ENCODE measurements around the gene MDFIC. TPM values are rescaled to one million over a fixed set of nuclear protein-coding genes. Genes with fewer than 3 reads are reported as not detected.

MDFIC gene
- total and polyA plus RNA-seq, 5 donors, result 9.2 to 23.8 (median 20.6) TPM

GRCh38 chr7:115042596-115042995 is 120.7 kb downstream of the MDFIC start:
- no peak for DNase-seq
- Histone ChIP-seq H3K27me3 (ENCODE audit: control insufficient read depth, insufficient read depth) (no peaks in the 10 kb centered on the region), H3K4me3 (ENCODE audit: low read length) (no peak overlapping the region), H3K4me1 (ENCODE audit: control insufficient read depth, insufficient read depth, low read length) (no peaks in the 10 kb centered on the region), H3K9me3 (ENCODE audit: control insufficient read depth, low read length) (no peaks in the 10 kb centered on the region), H3K27ac (ENCODE audit: low read length) (no peak overlapping the region)
- ATAC-seq, result no peak
- WGBS, result 48% methylated on average over 2 of the region's 2 CpGs
- intact Hi-C loops (cut with DNase I), result no loop called here

GRCh38 chr7:115043605-115044004 is 121.7 kb downstream of the MDFIC start:
- intact Hi-C loops (cut with DNase I), result no loop called here
- no peaks in the 10 kb centered on the region for H3K27me3 ChIP-seq (ENCODE audit: control insufficient read depth, insufficient read depth)
- ATAC-seq (no peak), DNase-seq (no peak)
- H3K4me1 ChIP-seq (ENCODE audit: control insufficient read depth, insufficient read depth, low read length), result no peaks in the 10 kb centered on the region
- no peaks in the 10 kb centered on the region for H3K9me3 ChIP-seq (ENCODE audit: control insufficient read depth, low read length)
- 59% methylated on average over 2 of the region's 2 CpGs for WGBS
- H3K27ac ChIP-seq (ENCODE audit: low read length), result no peak overlapping the region
- no peak overlapping the region for H3K4me3 ChIP-seq (ENCODE audit: low read length)

DNA sequence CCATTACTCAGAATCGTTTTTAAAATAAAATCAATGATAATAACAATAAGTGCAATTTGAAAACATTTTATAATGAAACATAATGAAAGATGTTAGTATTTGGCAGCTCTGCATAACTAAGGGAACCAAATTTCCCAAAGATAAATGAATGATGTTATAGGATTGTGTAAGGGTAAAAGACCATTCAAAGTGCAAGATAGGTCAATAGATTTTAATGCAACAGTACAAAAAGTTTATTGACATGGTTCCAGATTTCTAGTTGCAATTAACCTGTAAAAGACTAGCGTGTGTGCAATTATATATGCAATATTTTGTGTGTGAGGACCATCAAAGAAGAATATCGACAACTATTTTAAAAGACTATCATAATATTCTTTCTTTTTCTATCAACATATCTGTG is 122.3 kb downstream of the MDFIC start:
- ATAC-seq, result no peak
- WGBS, result 76% methylated on average over 3 of the region's 3 CpGs

GRCh38 chr7:115047958-115048720 is 126.2 kb downstream of the MDFIC start:
- Histone ChIP-seq H3K9me3 (ENCODE audit: control insufficient read depth, low read length) (no peaks in the 10 kb centered on the region), H3K4me3 (ENCODE audit: low read length) (no peak overlapping the region), H3K4me1 (ENCODE audit: control insufficient read depth, insufficient read depth, low read length) (no peaks in the 10 kb centered on the region), H3K27ac (ENCODE audit: low read length) (no peak overlapping the region), H3K27me3 (ENCODE audit: control insufficient read depth, insufficient read depth) (no peaks in the 10 kb centered on the region)
- DNase-seq, result no peak
- intact Hi-C loops (cut with DNase I), result no loop called here
- peak in 1 of 2 donors; percentile 29 for ATAC-seq
- WGBS, result 63% methylated on average over 6 of the region's 6 CpGs

More for the DNA sequence above, 122.3 kb downstream of the MDFIC start:
- no peak for DNase-seq
- H3K27me3 ChIP-seq (ENCODE audit: control insufficient read depth, insufficient read depth), result no peaks in the 10 kb centered on the region
- H3K9me3 ChIP-seq (ENCODE audit: control insufficient read depth, low read length), result no peaks in the 10 kb centered on the region
- no peak overlapping the region for H3K4me3 ChIP-seq (ENCODE audit: low read length)
- H3K27ac ChIP-seq (ENCODE audit: low read length), result no peak overlapping the region
- H3K4me1 ChIP-seq (ENCODE audit: control insufficient read depth, insufficient read depth, low read length), result no peaks in the 10 kb centered on the region
- intact Hi-C loops (cut with DNase I), result no loop called here

- H3K9me3 ChIP-seq (ENCODE audit: control insufficient read depth, low read length), result no peaks in the 10 kb centered on the region
- no peak overlapping the region for H3K4me3 ChIP-seq (ENCODE audit: low read length)
- H3K4me1 ChIP-seq (ENCODE audit: control insufficient read depth, insufficient read depth, low read length), result no peaks in the 10 kb centered on the region
- no peaks in the 10 kb centered on the region for H3K27me3 ChIP-seq (ENCODE audit: control insufficient read depth, insufficient read depth)
- ATAC-seq (no peak), DNase-seq (no peak)
- intact Hi-C loops (cut with DNase I), result no loop called here
- 89% methylated on average over 4 of the region's 4 CpGs for WGBS
- H3K27ac ChIP-seq (ENCODE audit: low read length), result no peak overlapping the region
Measured at GRCh38 chr7:115052706-115053105, 130.8 kb downstream of the MDFIC start.

DNA sequence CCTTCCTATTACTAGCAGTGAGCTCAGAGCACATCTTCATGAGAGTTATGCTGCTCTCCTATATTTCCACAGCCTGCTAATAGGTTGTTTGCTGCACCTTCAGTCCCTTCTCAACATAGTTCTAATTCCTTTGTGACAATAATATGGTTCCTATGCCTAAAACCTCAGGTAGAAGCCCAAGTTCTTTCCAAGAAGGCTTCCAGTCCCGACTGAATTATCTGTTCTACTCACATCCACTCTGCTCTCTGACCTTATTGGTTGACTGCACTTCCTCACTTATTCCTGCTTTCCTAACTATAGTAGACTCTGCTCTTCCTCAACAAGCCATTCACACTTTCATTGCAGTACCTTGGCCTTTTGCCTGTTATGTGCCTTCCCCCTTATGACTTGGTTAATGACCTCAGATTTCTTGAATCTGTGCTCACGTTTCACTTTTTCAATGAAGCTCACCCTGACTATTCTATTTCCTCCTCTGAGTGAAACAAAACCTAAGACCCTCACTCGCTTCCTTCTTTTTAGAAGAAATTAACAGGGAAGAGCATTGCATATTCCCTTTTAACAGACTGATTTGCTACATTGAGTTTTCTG is 132.7 kb downstream of the MDFIC start:
- H3K4me1 ChIP-seq (ENCODE audit: control insufficient read depth, insufficient read depth, low read length), result no peaks in the 10 kb centered on the region
- DNase-seq (no peak), ATAC-seq (no peak)
- H3K27me3 ChIP-seq (ENCODE audit: control insufficient read depth, insufficient read depth), result no peaks in the 10 kb centered on the region
- no peaks in the 10 kb centered on the region for H3K9me3 ChIP-seq (ENCODE audit: control insufficient read depth, low read length)
- no peak overlapping the region for H3K27ac ChIP-seq (ENCODE audit: low read length)
- intact Hi-C loops (cut with DNase I), result no loop called here
- 48% methylated on average over 3 of the region's 3 CpGs for WGBS
- no peak overlapping the region for H3K4me3 ChIP-seq (ENCODE audit: low read length)

DNA sequence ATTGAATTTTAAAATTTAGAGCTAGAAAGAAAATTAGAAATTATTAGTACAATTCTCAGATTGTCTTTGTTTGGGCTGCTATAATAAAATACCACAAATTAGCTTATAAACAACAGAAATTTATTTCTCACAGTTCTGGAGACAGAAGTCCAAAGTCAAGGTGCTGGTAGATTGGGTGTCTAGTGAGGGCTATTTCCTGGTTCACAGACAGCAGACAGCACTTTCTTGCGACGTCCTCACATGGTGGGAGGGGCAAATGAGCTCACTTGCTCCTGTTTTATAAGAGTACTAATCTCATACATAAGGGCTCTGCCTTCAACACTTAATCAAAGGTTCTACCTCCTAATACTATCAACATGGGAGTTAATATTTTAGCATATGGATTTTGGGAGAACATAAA is 134.1 kb downstream of the MDFIC start:
- Histone ChIP-seq H3K27me3 (ENCODE audit: control insufficient read depth, insufficient read depth) (no peaks in the 10 kb centered on the region), H3K4me3 (ENCODE audit: low read length) (no peak overlapping the region), H3K4me1 (ENCODE audit: control insufficient read depth, insufficient read depth, low read length) (no peaks in the 10 kb centered on the region), H3K9me3 (ENCODE audit: control insufficient read depth, low read length) (no peaks in the 10 kb centered on the region), H3K27ac (ENCODE audit: low read length) (no peak overlapping the region)
- ATAC-seq (no peak), DNase-seq (no peak)
- intact Hi-C loops (cut with DNase I), result no loop called here
- 62% methylated on average over 2 of the region's 2 CpGs for WGBS

- no peak overlapping the region for H3K27ac ChIP-seq (ENCODE audit: low read length)
- ATAC-seq (peak in 1 of 2 donors; percentile 70), DNase-seq (peak in 1 of 3 donors; percentile 22)
- H3K4me3 ChIP-seq (ENCODE audit: low read length), result no peak overlapping the region
- no peaks in the 10 kb centered on the region for H3K9me3 ChIP-seq (ENCODE audit: control insufficient read depth, low read length)
- 53% methylated on average over 3 of the region's 3 CpGs for WGBS
- intact Hi-C loops (cut with DNase I), result no loop called here
- H3K4me1 ChIP-seq (ENCODE audit: control insufficient read depth, insufficient read depth, low read length), result no peaks in the 10 kb centered on the region
- H3K27me3 ChIP-seq (ENCODE audit: control insufficient read depth, insufficient read depth), result no peaks in the 10 kb centered on the region
Measured at GRCh38 chr7:115058726-115059125, 136.8 kb downstream of the MDFIC start.

DNA sequence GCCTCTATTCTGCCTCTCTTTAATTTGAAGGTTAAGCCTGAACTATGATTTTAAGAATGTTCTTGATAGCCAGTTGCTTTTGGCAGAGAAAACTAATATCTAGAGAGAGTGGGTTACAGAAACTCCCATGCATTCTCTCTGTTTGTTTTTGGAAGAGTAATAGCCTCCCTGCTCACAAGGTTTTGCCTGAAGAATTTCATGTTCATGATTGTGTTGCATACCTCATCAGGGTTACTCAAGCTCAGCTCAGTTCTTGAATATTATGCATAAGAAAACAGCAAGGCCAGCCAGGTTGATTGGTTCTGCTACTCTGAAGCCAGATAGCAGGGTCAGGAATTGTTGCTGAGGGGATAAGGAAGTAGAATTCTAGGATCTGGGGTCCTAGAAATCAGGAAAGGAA is 137.4 kb downstream of the MDFIC start:
- Histone ChIP-seq H3K27me3 (ENCODE audit: control insufficient read depth, insufficient read depth) (no peaks in the 10 kb centered on the region), H3K4me3 (ENCODE audit: low read length) (no peak overlapping the region), H3K4me1 (ENCODE audit: control insufficient read depth, insufficient read depth, low read length) (no peaks in the 10 kb centered on the region), H3K9me3 (ENCODE audit: control insufficient read depth, low read length) (no peaks in the 10 kb centered on the region), H3K27ac (ENCODE audit: low read length) (no peak overlapping the region)
- DNase-seq (no peak), ATAC-seq (peak; percentile 66 to 68)
- intact Hi-C loops (cut with DNase I), result no loop called here

DNA sequence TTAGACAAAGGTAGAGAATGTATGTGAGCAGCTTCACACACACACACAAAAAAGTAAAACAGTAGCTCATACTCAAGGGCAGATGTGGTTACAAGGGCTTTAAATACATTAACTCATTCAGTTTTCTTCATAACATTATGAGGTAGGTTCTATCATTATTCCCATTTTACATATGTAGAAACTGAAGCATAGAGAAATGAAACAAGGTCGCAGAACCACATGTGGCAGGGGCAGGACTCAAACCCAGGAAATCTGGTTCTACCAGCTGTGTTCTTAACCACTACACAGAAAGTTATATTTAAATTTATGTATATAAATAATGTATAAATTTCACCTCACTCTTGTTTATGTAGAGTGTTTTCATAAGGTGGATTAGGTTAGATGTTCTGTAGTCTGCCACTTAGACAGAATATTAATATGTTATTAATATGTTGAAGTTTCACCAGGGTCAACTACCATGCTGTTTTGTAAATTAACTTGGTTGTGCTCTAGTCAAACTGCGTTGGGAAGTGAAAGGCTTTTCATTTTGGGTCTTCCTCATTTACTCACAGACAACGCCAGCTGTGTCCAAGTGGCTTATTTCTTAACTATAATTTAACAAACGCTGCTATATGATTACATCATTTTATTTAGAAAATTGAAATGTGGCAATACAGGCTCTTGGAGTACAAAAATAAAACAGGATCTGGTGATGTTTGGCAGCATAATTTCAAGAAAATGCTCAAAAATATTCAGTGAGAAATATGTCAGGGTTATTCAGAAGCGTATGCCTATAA is 138.4 kb downstream of the MDFIC start:
- Histone ChIP-seq H3K4me1 (ENCODE audit: control insufficient read depth, insufficient read depth, low read length) (no peaks in the 10 kb centered on the region), H3K4me3 (ENCODE audit: low read length) (no peak overlapping the region), H3K27me3 (ENCODE audit: control insufficient read depth, insufficient read depth) (no peaks in the 10 kb centered on the region), H3K27ac (ENCODE audit: low read length) (no peak overlapping the region), H3K9me3 (ENCODE audit: control insufficient read depth, low read length) (no peaks in the 10 kb centered on the region)
- intact Hi-C loops (cut with DNase I), result no loop called here
- DNase-seq (no peak), ATAC-seq (no peak)
- WGBS, result 70% methylated on average over 5 of the region's 5 CpGs

- Histone ChIP-seq H3K27me3 (ENCODE audit: control insufficient read depth, insufficient read depth) (no peaks in the 10 kb centered on the region), H3K4me1 (ENCODE audit: control insufficient read depth, insufficient read depth, low read length) (no peaks in the 10 kb centered on the region), H3K9me3 (ENCODE audit: control insufficient read depth, low read length) (no peaks in the 10 kb centered on the region), H3K4me3 (ENCODE audit: low read length) (no peak overlapping the region), H3K27ac (ENCODE audit: low read length) (no peak overlapping the region)
- DNase-seq, result peak; percentile 21 to 42 (median 30)
- ATAC-seq, result peak in 1 of 2 donors; percentile 40
- intact Hi-C loops (cut with DNase I), result no loop called here
- 85% methylated on average over 2 of the region's 2 CpGs for WGBS
Measured at GRCh38 chr7:115066050-115066449, 144.2 kb downstream of the MDFIC start.
